Memory B cell (primary cell): Measurements from ENCODE around the gene SLIT3.

Experiments used
- ATAC-seq: fragments of 150-1000 bp; cut with Tn5 transposase; 2 replicates; pipeline ENCODE4 v1.10.0; 2021; ENCODE audit warnings: low read depth, mild to moderate bottlenecking, moderate library complexity
- DNase-seq, 2 donors: peaks; one replicate each; pipeline ENCODE4 v3.0.0; 2022; ENCODE audit warnings: low spot score in 2 of 2
- H3K27ac Mint-ChIP-seq: one replicate; pipeline ENCODE4 v1.8.0; 2022; ENCODE audit warnings: mild to moderate bottlenecking, moderate library complexity, mixed read lengths
- H3K27me3 Mint-ChIP-seq: one replicate; pipeline ENCODE4 v1.8.0; 2022; ENCODE audit warnings: mixed read lengths
- H3K36me3 Mint-ChIP-seq: one replicate; pipeline ENCODE4 v1.8.0; 2022; ENCODE audit warnings: mild to moderate bottlenecking, mixed read lengths
- H3K4me1 Mint-ChIP-seq: one replicate; pipeline ENCODE4 v1.8.0; 2022; ENCODE audit warnings: mixed read lengths
- H3K4me3 Mint-ChIP-seq: one replicate; pipeline ENCODE4 v1.8.0; 2022; ENCODE audit warnings: mild to moderate bottlenecking, moderate library complexity, mixed read lengths
- H3K9me3 Mint-ChIP-seq: one replicate; pipeline ENCODE4 v1.8.0; 2022; ENCODE audit warnings: mixed read lengths

The SLIT3 gene

GRCh38 chr5:168624850-168625364, 676.0 kb downstream of the SLIT3 start:
- Mint-ChIP-seq H3K27me3 (peaks cover 14% of the 10 kb centered on the region), H3K9me3 (peaks cover 1% of the 10 kb centered on the region), H3K36me3 (no peaks in the 10 kb centered on the region), H3K27ac (no peak overlapping the region), H3K4me3 (no peak overlapping the region), H3K4me1 (no peaks in the 10 kb centered on the region)
- ATAC-seq = no peak
- DNase-seq = no peak

- no peaks in the 10 kb centered on the region for H3K9me3 Mint-ChIP-seq
- H3K4me3 Mint-ChIP-seq = no peak overlapping the region
- peaks cover 5% of the 10 kb centered on the region for H3K27me3 Mint-ChIP-seq
- no peaks in the 10 kb centered on the region for H3K4me1 Mint-ChIP-seq
- H3K36me3 Mint-ChIP-seq = no peaks in the 10 kb centered on the region
- no peak for ATAC-seq
- no peak overlapping the region for H3K27ac Mint-ChIP-seq
- DNase-seq = no peak
Observed at GRCh38 chr5:168620807-168621206, 680.1 kb downstream of the SLIT3 start.

- H3K36me3 Mint-ChIP-seq = peaks cover 2% of the 10 kb centered on the region
Observed at GRCh38 chr5:168614661-168615060, 686.3 kb downstream of the SLIT3 start.

GRCh38 chr5:168613996-168614395, 686.9 kb downstream of the SLIT3 start:
- Mint-ChIP-seq H3K4me1 (no peaks in the 10 kb centered on the region), H3K9me3 (peaks cover 4% of the 10 kb centered on the region), H3K36me3 (peaks cover 2% of the 10 kb centered on the region), H3K27me3 (peaks cover 3% of the 10 kb centered on the region), H3K4me3 (no peak overlapping the region), H3K27ac (no peak overlapping the region)
- no peak for ATAC-seq
- DNase-seq = no peak

More at GRCh38 chr5:168614661-168615060, 686.3 kb downstream of the SLIT3 start:
- peaks cover 4% of the 10 kb centered on the region for H3K9me3 Mint-ChIP-seq
- peaks cover 3% of the 10 kb centered on the region for H3K27me3 Mint-ChIP-seq
- no peak overlapping the region for H3K4me3 Mint-ChIP-seq
- no peak overlapping the region for H3K27ac Mint-ChIP-seq
- H3K4me1 Mint-ChIP-seq = no peaks in the 10 kb centered on the region
- ATAC-seq (no peak), DNase-seq (no peak)

GRCh38 chr5:168613396-168613795, 687.5 kb downstream of the SLIT3 start:
- no peak overlapping the region for H3K4me3 Mint-ChIP-seq
- H3K9me3 Mint-ChIP-seq = peaks cover 4% of the 10 kb centered on the region
- no peak for ATAC-seq
- no peak for DNase-seq
- no peaks in the 10 kb centered on the region for H3K4me1 Mint-ChIP-seq
- peaks cover 3% of the 10 kb centered on the region for H3K27me3 Mint-ChIP-seq
- no peak overlapping the region for H3K27ac Mint-ChIP-seq
- H3K36me3 Mint-ChIP-seq = peaks cover 2% of the 10 kb centered on the region

- no peak overlapping the region for H3K27ac Mint-ChIP-seq
- peak overlapping the region; percentile 43 for H3K4me3 Mint-ChIP-seq
- no peaks in the 10 kb centered on the region for H3K4me1 Mint-ChIP-seq
- DNase-seq (no peak), ATAC-seq (peak; percentile 44)
- H3K9me3 Mint-ChIP-seq = peaks cover 4% of the 10 kb centered on the region
- H3K27me3 Mint-ChIP-seq = peaks cover 3% of the 10 kb centered on the region
- H3K36me3 Mint-ChIP-seq = peaks cover 2% of the 10 kb centered on the region
Observed at GRCh38 chr5:168612996-168613395, 687.9 kb downstream of the SLIT3 start.

- H3K27me3 Mint-ChIP-seq = peaks cover 3% of the 10 kb centered on the region
Observed at GRCh38 chr5:168612123-168612522, 688.8 kb downstream of the SLIT3 start.

More at GRCh38 chr5:168612123-168612522, 688.8 kb downstream of the SLIT3 start:
- H3K4me3 Mint-ChIP-seq = no peak overlapping the region
- no peaks in the 10 kb centered on the region for H3K4me1 Mint-ChIP-seq
- H3K36me3 Mint-ChIP-seq = peaks cover 2% of the 10 kb centered on the region
- ATAC-seq = no peak
- H3K9me3 Mint-ChIP-seq = peaks cover 4% of the 10 kb centered on the region
- DNase-seq = no peak
- H3K27ac Mint-ChIP-seq = no peak overlapping the region
